Measurements from ENCODE around the gene SMIM14. TPM values are rescaled to one million over a fixed set of nuclear protein-coding genes. Genes with fewer than 3 reads are reported as not detected.

SMIM14 gene
- total and polyA plus RNA-seq, 9 of the 15 experiments (the other 6 are each of a cell fraction or from before 2014, with no cell fraction given) = 0.98 to 3.7 (median 2.2) TPM

GRCh38 chr4:39527296-39528060, 111.2 kb downstream of the SMIM14 start, which contains the start of gene UGDH (continued):
- no peak for TF ChIP-seq AFF1 (IDR thresholded peaks at IDR 0.05; ENCODE audit: low read depth in 1 of 2, partially characterized antibody in 2 of 2)
- no peak for TF ChIP-seq ZNF408 (CRISPR knock-in tag; IDR thresholded peaks at IDR 0.05; ENCODE audit: low read depth)
- peak; percentile 70; the same call in 1 of the 2 replicates for TF ChIP-seq ESRRA (IDR thresholded peaks at IDR 0.05; ENCODE audit: borderline replicate concordance, low read depth)
- TF ChIP-seq FOXA3 (CRISPR knock-in tag; conservative IDR thresholded peaks at IDR 0.05 in 1 of 2, IDR thresholded peaks at IDR 0.05 in 1 of 2) = no peak
- TF ChIP-seq BHLHE40 (IDR thresholded peaks at IDR 0.05; ENCODE audit: low read length) = no peak
- TF ChIP-seq ERF (CRISPR knock-in tag; IDR thresholded peaks at IDR 0.05) = peak; percentile 93
- peak; percentile 88 for TF ChIP-seq ETV5 (CRISPR knock-in tag; IDR thresholded peaks at IDR 0.05; ENCODE audit: low read depth)
- TF ChIP-seq HLTF (IDR thresholded peaks at IDR 0.05) = no peak
- TF ChIP-seq ZZZ3 (IDR thresholded peaks at IDR 0.05) = no peak
- TF ChIP-seq PYGO2 (tag; IDR thresholded peaks at IDR 0.05) = no peak
- TF ChIP-seq BACH1 (tag; IDR thresholded peaks at IDR 0.05) = no peak
- TF ChIP-seq CSDE1 (IDR thresholded peaks at IDR 0.05) = no peak
- TF ChIP-seq ZC3H4 (CRISPR knock-in tag; IDR thresholded peaks at IDR 0.05; ENCODE audit: borderline replicate concordance) = 0 out of 2 replicates have a peak, but pooled peaks have one; percentile 8
- TF ChIP-seq YY1 (IDR thresholded peaks at IDR 0.05; ENCODE audit: borderline replicate concordance in 1 of 3, control insufficient read depth in 1 of 3, extremely low read depth in 1 of 3, insufficient read depth in 3 of 3, insufficient read length in 1 of 3, insufficient replicate concordance in 2 of 3, low read depth in 1 of 3, low read length in 2 of 3) = peak in 2 of 3 experiments; percentile 19 to 65
- peak; percentile 42; the same call in 1 of the 2 replicates for TF ChIP-seq ZNF609 (CRISPR knock-in tag; IDR thresholded peaks at IDR 0.05; ENCODE audit: borderline replicate concordance)
- TF ChIP-seq KDM4B (IDR thresholded peaks at IDR 0.05; ENCODE audit: borderline replicate concordance in 2 of 2, low read depth in 1 of 2) = peak in 1 of 2 experiments; percentile 89; a peak in 1 of 4 replicates

Data from K562 (cell line).